Ectodermal cell (in vitro differentiated cells): ENCODE data around the gene KCTD13.
A peak's percentile ranks its signal among the peaks of the same experiment; 100 is the strongest.
"Not testable (repeated sequence)": the region's sequence is repeated elsewhere in the genome, so short reads cannot be mapped to it uniquely, and the experiment has no call there.

Experiments used
- H3K27ac ChIP-seq: 2 replicates; pipeline ENCODE4 v1.7.0; 2013; ENCODE audit warnings: mild to moderate bottlenecking, low read depth, low read length; ENCODE audit not compliant: insufficient read depth, poor library complexity, severe bottlenecking
- H3K27me3 ChIP-seq: 2 replicates; pipeline ENCODE4 v1.7.0; 2013; ENCODE audit warnings: mild to moderate bottlenecking, low read length; ENCODE audit not compliant: insufficient read depth, control insufficient read depth, poor library complexity, severe bottlenecking
- H3K36me3 ChIP-seq: one replicate; pipeline ENCODE4 v1.7.0; 2013; ENCODE audit warnings: low read length; ENCODE audit not compliant: control insufficient read depth, insufficient read depth
- H3K4me1 ChIP-seq: one replicate; pipeline ENCODE4 v1.7.0; 2013; ENCODE audit warnings: low read length; ENCODE audit not compliant: control insufficient read depth, insufficient read depth
- H3K4me3 ChIP-seq: 2 replicates; pipeline ENCODE4 v1.7.0; 2013; ENCODE audit warnings: low read depth, low read length, control low read depth; ENCODE audit not compliant: insufficient read depth
- H3K9me3 ChIP-seq: 2 replicates; pipeline ENCODE4 v1.7.0; 2013; ENCODE audit warnings: mild to moderate bottlenecking, low read length, moderate library complexity; ENCODE audit not compliant: control insufficient read depth
- WGBS, 2 experiments: methylation state at CpG; one replicate each; pipeline ENCODE4 v1.1.7; 2013; ENCODE audit warnings: missing lambda C conversion rate in 2 of 2; 5-methylcytosine and 5-hydroxymethylcytosine counted together

The KCTD13 gene

GRCh38 chr16:29898804-29899515, 27.1 kb downstream of the KCTD13 start:
- WGBS, 2 experiments: 0% methylated on average over 24 of the region's 25 CpGs

GRCh38 chr16:29898135-29898803, 27.8 kb downstream of the KCTD13 start:
- Histone ChIP-seq H3K36me3 (no peaks in the 10 kb centered on the region), H3K27ac (no peak overlapping the region), H3K9me3 (no peaks in the 10 kb centered on the region), H3K27me3 (peaks cover 8% of the 10 kb centered on the region), H3K4me3 (peak overlapping the region; percentile 54), H3K4me1 (peaks cover 14% of the 10 kb centered on the region)
- WGBS, 2 experiments: 13 to 17% methylated on average over 9 of the region's 9 CpGs

More at GRCh38 chr16:29898804-29899515, 27.1 kb downstream of the KCTD13 start:
- Histone ChIP-seq H3K4me3 (peak overlapping the region; percentile 54), H3K27ac (peak overlapping the region; percentile 30), H3K36me3 (no peaks in the 10 kb centered on the region), H3K27me3 (peaks cover 8% of the 10 kb centered on the region), H3K9me3 (no peaks in the 10 kb centered on the region), H3K4me1 (peaks cover 14% of the 10 kb centered on the region)

DNA sequence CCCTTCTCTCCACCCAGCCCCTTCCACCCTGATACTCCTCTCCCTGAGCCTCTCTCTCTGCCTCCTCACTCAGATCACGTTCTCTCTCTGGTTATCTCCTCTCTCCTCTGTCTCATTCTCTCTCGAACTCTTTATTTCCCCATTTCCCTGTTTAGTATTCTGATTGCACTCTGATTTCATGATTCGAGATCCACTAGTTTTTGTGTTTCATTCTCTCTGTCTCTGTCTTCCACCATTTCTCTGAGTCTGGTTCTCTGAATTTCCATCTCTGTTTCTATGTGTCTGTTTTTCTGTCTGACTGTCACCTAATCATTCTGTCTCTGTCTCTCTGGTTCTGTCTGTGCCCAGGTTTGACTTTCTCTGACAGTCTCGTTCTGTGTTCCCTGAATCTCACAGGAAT, 28.7 kb downstream of the KCTD13 start:
- 81 to 86% methylated on average over 4 of the region's 4 CpGs for WGBS, 2 experiments
- Histone ChIP-seq H3K4me1 (peaks cover 14% of the 10 kb centered on the region), H3K4me3 (no peak overlapping the region), H3K36me3 (no peaks in the 10 kb centered on the region), H3K27ac (no peak overlapping the region), H3K27me3 (peaks cover 8% of the 10 kb centered on the region), H3K9me3 (no peaks in the 10 kb centered on the region)

- no peaks in the 10 kb centered on the region for H3K36me3 ChIP-seq
- WGBS, 2 experiments: 72 to 82% methylated on average over 14 to 15 of the region's 15 CpGs
- H3K4me3 ChIP-seq: no peak overlapping the region
- no peak overlapping the region for H3K27ac ChIP-seq
- H3K4me1 ChIP-seq: peaks cover 14% of the 10 kb centered on the region
- peaks cover 8% of the 10 kb centered on the region for H3K27me3 ChIP-seq
- H3K9me3 ChIP-seq: no peaks in the 10 kb centered on the region
These were observed 29.2 kb downstream of the KCTD13 start for GRCh38 chr16:29896841-29897240.

DNA sequence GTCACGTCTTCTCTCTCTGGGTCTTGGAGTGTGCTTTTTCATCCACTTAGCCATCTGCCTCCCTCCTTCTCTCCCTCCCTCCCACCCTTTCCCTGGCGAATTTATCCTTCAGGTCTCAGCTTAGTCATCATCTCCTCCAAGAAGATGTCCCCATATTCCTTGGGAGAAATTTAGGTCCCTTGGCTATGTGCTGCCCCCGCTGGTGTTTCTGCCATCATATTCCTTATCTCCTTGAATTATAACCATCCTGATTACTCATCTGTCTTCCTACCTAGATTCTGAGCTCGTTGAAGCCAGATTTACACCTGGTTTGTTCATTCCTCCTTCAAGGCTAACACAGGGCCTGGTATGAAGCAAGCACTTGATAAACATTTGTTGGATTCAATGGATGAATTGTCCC, 31.7 kb downstream of the KCTD13 start:
- WGBS, 2 experiments: 84 to 92% methylated on average over 4 of the region's 4 CpGs
- no peaks in the 10 kb centered on the region for H3K36me3 ChIP-seq
- no peaks in the 10 kb centered on the region for H3K9me3 ChIP-seq
- no peak overlapping the region for H3K27ac ChIP-seq
- H3K27me3 ChIP-seq: no peaks in the 10 kb centered on the region
- no peak overlapping the region for H3K4me3 ChIP-seq
- peaks cover 11% of the 10 kb centered on the region for H3K4me1 ChIP-seq

DNA sequence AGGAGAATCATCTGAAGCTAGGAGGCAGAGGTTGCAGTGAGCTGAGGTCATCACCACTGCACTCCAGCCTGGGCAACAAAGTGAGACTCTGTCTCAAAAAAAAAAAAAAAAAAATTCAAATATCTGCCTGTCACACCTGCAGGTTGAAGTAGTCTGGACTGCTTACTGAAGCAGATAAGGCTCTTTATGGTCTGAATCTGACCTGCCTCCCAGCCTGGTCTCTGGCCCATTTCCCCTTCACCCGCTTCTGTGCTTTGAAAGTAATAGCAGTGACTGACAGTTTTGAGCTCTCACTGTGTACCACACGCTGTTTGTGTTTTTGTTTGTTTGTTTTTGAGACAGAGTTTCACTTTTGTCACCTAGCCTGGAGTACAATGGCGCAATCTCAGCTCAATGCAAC, 32.5 kb downstream of the KCTD13 start:
- WGBS, 2 experiments: 93 to 99% methylated on average over 3 of the region's 3 CpGs
- Histone ChIP-seq H3K27ac (no peak overlapping the region), H3K27me3 (no peaks in the 10 kb centered on the region), H3K36me3 (no peaks in the 10 kb centered on the region), H3K4me3 (no peak overlapping the region), H3K9me3 (no peaks in the 10 kb centered on the region), H3K4me1 (peaks cover 10% of the 10 kb centered on the region)

DNA sequence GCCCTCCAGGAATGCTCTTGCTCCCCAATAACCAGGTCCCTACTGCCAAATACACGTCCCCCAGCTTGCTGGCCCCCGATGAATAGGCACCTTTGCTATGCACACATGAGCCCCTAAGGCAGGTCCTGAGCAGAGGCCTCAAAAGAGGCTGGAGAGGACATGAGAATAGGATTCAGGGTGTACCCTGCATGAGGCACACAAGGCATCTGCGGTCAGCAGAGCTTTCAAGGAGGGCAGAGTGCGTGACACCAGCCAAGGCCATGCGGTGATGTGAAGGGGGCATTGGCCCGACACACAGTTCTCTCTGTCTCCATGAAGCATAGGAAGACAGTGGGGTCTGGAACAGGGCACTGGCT, 33.6 kb downstream of the KCTD13 start:
- H3K9me3 ChIP-seq: no peaks in the 10 kb centered on the region
- H3K27me3 ChIP-seq: no peaks in the 10 kb centered on the region
- H3K4me3 ChIP-seq: no peak overlapping the region
- H3K36me3 ChIP-seq: no peaks in the 10 kb centered on the region
- no peak overlapping the region for H3K27ac ChIP-seq
- 93 to 94% methylated on average over 6 of the region's 6 CpGs for WGBS, 2 experiments
- no peaks in the 10 kb centered on the region for H3K4me1 ChIP-seq

GRCh38 chr16:29891525-29892457, 34.2 kb downstream of the KCTD13 start:
- H3K9me3 ChIP-seq: no peaks in the 10 kb centered on the region
- H3K36me3 ChIP-seq: no peaks in the 10 kb centered on the region
- no peak overlapping the region for H3K4me3 ChIP-seq
- WGBS, 2 experiments: 89% methylated on average over 10 of the region's 10 CpGs
- no peaks in the 10 kb centered on the region for H3K4me1 ChIP-seq
- H3K27me3 ChIP-seq: no peaks in the 10 kb centered on the region
- H3K27ac ChIP-seq: no peak overlapping the region

- H3K9me3 ChIP-seq, H3K36me3 ChIP-seq, H3K4me1 ChIP-seq, H3K4me3 ChIP-seq, H3K27ac ChIP-seq, H3K27me3 ChIP-seq: not testable (repeated sequence)
- WGBS, 2 experiments: 90 to 93% methylated on average over 3 of the region's 3 CpGs
These were observed 36.7 kb downstream of the KCTD13 start for GRCh38 chr16:29889372-29889771.

DNA sequence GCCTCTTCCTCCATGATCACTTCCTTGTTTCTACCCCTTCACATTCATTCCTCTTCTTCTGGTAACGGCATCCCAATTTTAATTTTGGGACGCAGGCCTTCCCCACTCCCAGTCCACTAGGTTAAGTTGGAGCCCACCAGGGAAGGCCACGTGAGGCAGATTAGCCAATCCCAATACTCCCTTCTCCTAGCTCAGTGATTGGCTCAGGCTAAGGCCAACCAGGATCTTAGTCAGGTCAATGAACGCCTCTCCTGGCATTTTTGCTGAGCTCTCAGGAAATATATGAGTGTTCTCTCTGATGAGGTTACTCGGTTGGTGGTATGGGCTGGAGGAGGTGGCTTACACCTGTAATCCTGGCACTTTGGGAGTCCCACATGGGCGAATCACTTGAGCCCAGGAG, 42.0 kb downstream of the KCTD13 start:
- no peaks in the 10 kb centered on the region for H3K9me3 ChIP-seq

More for the DNA sequence above, 42.0 kb downstream of the KCTD13 start:
- H3K4me3 ChIP-seq: no peak overlapping the region
- H3K36me3 ChIP-seq: no peaks in the 10 kb centered on the region
- H3K4me1 ChIP-seq: no peaks in the 10 kb centered on the region
- no peaks in the 10 kb centered on the region for H3K27me3 ChIP-seq
- 90 to 94% methylated on average over 6 of the region's 6 CpGs for WGBS, 2 experiments
- H3K27ac ChIP-seq: no peak overlapping the region
